Measurements from ENCODE around the gene SLC11A1. TPM values are rescaled to one million over a fixed set of nuclear protein-coding genes. Genes with fewer than 3 reads are reported as not detected.

SLC11A1 gene
- total RNA-seq, 1 donor from 2014 or later: not detected

- H3K4me3 ChIP-seq (ENCODE audit: low read depth, low read length): no peak overlapping the region
- DNase-seq (ENCODE audit: low read depth): no peak
- no peak for TF ChIP-seq CTCF (conservative IDR thresholded peaks at IDR 0.05; ENCODE audit: low read depth, low read length)
These were observed 63.5 kb downstream of the SLC11A1 start for GRCh38 chr2:218445602-218446001.

Other genes with a start within 250 kb of the SLC11A1 start
- not detected in 2 replicates for gene CXCR1, start 215.3 kb upstream of the SLC11A1 start, total RNA-seq
- 458 and 717 TPM in 2 replicates for gene ARPC2, start 165.1 kb upstream of the SLC11A1 start, total RNA-seq
- 1.0 and 2.3 TPM in 2 replicates for gene GPBAR1, start 121.3 kb upstream of the SLC11A1 start, total RNA-seq
- 119 and 173 TPM in 2 replicates for gene AAMP, start 112.1 kb upstream of the SLC11A1 start, total RNA-seq
- 53.3 and 55.3 TPM in 2 replicates for gene PNKD, start 111.8 kb upstream of the SLC11A1 start, total RNA-seq
- gene TMBIM1, start 89.8 kb upstream of the SLC11A1 start, total RNA-seq: 109 and 165 TPM in 2 replicates
- not detected in 2 replicates for gene CATIP, start 25.4 kb upstream of the SLC11A1 start, total RNA-seq
- 49.0 and 65.5 TPM in 2 replicates for gene CTDSP1, start 17.6 kb downstream of the SLC11A1 start, total RNA-seq
- gene VIL1, start 36.9 kb downstream of the SLC11A1 start, total RNA-seq: not detected in 2 replicates
- gene USP37, start 186.1 kb downstream of the SLC11A1 start, total RNA-seq: 6.8 and 14.9 TPM in 2 replicates
- 56.8 and 71.0 TPM in 2 replicates for gene CNOT9, start 186.6 kb downstream of the SLC11A1 start, total RNA-seq
- gene PLCD4, start 225.6 kb downstream of the SLC11A1 start, total RNA-seq: 0.29 and 0.58 TPM in 2 replicates